Stimulated activated CD8-positive, alpha-beta memory T cell treated with anti-CD3 and anti-CD28 coated beads, Interleukin-15, amount 100 ng/mL, for 1 hour (primary cell): ENCODE data around the gene RBM20.

Experiments
- DNase-seq: peaks from one replicate; pipeline ENCODE4 v3.0.0-alpha.2; 2020; ENCODE audit warnings: low read depth

The RBM20 gene

DNA sequence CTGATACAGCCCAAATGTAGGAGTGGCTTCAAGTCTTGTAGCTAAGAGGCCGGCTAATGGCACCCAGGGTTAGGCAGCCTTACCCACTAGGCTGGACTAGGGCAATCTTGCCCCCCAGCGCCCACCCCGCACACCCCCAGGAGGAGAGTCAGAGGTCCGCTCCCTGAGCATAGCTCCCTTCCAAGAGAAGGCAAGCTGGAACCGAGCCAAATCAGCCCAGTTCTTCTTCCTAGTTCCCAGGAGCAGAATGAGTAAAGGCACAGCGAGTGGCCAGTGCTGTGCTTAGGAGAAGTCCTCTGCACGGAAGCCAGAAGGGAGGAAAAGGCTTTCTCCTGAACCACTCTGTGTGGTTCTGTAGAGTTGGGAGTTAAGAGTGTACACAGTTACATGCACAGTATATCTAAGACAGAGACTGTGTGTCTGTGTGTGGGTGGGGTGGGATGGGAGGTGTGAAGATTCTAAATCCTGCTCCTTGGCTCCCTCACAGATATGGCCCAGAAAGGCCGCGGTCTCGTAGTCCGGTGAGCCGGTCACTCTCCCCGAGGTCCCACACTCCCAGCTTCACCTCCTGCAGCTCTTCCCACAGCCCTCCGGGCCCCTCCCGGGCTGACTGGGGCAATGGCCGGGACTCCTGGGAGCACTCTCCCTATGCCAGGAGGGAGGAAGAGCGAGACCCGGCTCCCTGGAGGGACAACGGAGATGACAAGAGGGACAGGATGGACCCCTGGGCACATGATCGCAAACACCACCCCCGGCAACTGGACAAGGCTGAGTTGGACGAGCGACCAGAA is 167.8 kb downstream of the RBM20 start:
- DNase-seq: no peak

DNA sequence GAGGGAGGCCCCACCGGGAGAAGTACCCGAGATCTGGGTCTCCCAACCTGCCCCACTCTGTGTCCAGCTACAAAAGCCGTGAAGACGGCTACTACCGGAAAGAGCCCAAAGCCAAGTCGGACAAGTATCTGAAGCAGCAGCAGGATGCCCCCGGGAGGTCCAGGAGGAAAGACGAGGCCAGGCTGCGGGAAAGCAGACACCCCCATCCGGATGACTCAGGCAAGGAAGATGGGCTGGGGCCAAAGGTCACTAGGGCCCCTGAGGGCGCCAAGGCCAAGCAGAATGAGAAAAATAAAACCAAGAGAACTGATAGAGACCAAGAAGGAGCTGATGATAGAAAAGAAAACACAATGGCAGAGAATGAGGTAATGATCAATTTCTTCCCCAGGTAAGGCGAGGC is 168.4 kb downstream of the RBM20 start:
- DNase-seq: no peak

- no peak for DNase-seq
Observed at GRCh38 chr10:110813743-110814472, 169.8 kb downstream of the RBM20 start.

DNA sequence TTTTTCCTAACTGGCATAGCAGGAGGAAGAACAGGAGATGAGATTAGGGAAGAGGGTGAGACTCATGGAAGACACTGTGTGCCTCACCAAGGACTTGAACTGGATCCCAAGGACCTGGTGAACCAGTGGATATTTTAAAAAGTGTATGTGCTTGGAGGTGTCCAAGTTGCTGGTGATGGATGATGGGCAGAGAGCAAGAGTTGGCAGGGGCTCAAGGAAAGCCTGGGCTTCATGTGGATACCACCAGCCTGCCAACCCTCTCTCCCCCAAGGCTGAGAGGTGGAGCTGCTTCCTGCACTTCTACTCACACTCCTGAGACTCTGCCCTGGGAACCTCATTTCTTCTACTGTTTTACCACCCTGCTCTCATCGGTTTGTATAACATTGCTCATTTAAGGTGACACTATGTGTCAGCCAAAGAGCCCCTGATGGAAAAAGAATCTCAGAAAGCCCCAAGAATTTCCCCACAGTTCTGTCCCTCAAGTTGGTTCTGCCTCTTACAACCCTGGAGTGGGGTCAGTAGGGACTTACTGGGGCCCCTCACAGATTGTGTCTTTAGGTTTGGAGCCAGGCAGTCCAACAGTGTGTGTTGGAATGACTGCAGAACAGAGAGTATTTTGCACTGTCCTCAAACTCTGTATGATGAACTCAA is 171.3 kb downstream of the RBM20 start:
- DNase-seq: no peak

DNA sequence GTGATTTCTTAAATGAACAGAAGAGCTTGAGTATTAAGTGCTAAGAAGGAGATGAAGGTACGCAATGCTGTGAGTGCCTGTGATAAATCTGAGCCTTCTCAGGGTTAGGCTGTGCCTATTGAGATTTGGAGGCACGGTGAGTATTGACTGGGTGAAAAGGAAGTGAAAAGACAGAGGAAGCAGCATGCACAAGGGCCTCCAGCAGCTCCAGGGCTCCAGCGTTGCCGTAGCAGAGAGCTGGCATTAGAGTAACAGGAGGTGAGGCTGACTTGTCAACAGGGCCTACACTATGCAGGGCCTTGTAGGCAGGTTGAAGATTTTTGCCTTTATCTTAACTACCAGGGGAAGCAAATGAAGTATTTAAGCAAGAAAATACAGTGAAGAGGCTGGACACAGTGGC is 173.5 kb downstream of the RBM20 start:
- DNase-seq: no peak

GRCh38 chr10:110818311-110819256 is 174.4 kb downstream of the RBM20 start:
- no peak for DNase-seq

DNA sequence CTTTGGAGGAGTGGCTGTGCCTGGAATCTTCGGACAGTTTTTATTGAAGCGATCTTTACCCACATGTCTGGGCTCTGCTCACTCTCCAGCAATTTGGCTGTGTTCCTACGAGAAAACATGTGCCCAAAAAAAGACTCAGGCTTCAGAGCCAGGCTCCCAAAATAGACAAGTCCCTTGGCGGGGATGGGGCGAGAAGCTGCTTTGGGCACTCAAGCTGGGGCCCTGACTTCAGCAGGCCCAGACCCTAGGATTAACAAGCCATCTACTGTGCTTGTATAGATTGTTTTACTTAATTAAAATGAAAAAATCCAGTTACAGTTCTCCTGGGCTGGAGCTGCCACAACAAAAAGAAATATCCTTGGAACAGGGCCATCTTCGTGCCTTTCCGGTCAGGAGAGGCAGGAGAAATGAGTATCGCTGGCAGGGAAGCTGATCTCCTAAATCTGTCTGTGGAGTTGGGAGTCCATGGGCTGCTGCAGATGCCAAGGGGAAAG is 176.2 kb downstream of the RBM20 start:
- DNase-seq: no peak

DNA sequence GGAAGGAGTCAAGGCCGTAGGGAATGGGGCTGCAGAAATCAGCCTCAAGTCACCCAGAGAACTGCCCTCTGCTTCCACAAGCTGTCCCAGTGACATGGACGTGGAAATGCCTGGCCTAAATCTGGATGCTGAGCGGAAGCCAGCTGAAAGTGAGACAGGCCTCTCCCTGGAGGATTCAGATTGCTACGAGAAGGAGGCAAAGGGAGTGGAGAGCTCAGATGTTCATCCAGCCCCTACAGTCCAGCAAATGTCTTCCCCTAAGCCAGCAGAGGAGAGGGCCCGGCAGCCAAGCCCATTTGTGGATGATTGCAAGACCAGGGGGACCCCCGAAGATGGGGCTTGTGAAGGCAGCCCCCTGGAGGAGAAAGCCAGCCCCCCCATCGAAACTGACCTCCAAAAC is 177.4 kb downstream of the RBM20 start:
- DNase-seq: no peak

DNA sequence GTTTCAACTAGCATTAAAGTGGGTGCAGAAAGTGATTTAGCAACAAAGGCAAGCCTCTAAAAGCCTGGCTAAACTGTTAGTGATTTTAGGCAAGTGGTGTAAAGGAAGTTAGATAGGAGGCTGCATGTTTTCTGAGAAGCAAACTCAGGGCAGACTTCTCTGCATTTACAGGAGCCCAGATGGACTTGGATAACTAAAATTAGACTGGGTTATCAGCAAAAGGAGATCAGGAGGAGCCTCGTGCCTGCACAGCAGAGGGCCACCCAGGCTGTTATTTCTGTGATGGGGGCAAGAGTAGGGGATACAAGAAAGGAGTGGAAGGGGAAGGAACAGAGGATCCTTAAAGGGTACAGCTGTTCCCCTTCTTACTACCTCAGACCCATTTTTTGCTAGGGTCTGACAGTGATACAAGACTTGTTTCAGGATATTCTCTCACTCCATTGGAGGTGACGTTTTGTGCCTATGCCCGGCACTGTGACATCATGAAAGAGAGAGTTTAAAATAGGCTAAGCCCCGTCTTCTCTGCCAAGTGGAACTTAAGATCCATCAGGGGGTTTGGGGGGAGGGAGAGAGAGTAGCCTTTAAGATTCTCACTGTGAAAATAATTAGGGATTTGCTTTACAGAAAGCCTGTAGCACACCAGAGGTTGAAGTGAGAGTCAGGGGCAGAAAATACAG is 178.0 kb downstream of the RBM20 start:
- DNase-seq: no peak

DNA sequence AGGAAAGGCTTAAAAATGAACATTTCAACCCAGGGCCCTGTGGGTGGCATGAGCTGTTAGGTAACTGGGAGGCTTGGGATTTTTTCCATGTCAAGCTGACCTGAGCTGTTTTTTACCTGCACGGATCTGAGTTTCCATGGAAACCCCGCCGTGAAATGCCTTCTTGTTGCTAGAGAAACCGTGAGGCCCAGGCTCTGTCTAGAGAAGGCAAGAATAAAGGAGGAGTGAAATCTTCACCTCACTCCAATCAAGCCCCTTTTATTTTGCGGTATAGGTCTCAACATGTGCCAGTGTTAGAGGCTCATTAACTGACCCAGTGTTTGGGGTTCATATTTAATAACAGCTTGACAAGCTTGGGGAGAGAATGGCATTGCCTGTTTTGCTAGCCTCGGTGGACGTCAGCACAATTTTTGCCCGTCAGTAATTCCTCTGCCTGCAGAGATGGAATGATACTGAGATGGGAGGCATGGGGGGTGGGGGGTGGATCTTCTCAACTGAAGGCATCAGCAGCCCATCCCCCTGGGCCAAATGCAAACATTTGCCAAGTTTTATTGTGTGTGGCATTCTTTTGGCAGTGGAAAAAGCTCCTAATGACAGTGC is 178.7 kb downstream of the RBM20 start:
- DNase-seq: no peak

GRCh38 chr10:110824152-110824441 is 180.0 kb downstream of the RBM20 start:
- DNase-seq: no peak

DNA sequence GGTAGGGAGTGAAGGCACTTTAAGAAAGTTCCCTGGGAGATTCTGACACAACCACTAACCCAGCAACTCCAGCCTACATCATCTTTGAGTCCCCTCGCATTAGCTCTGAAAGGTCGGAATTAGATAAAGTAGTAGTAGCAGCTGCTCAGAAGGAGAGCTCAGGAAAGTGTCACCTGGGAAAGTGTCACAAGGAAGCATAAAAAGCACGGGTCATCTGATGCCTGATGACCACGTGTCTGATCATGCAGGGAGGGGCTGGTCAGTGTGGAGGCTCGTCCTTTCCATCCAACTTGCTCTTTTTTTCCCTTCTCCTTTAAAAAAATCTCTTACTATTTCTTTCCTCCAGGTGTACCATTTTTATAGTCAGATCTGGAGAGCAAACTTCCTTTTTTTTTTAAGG is 180.5 kb downstream of the RBM20 start:
- no peak for DNase-seq

- no peak for DNase-seq
Observed at GRCh38 chr10:110825508-110825907, 181.4 kb downstream of the RBM20 start.

DNA sequence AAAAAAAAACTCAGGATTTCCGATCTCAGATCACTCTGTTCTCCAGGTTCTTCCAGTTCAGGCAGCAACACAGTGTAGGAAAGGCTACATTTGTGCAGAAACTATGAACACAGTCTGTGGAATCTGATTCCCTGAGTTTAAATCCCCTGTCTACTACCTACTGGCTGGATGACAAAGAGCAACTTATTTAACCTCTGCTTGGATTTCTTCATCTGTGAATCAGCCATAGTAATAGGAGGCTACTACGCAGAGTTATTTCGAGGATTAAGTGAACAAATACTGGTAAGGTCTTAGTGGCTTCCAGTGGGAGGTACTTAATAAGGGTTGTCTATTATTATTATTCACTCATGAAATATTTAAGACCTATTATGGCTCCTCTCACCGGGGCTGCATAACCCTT is 183.3 kb downstream of the RBM20 start:
- DNase-seq: no peak

DNA sequence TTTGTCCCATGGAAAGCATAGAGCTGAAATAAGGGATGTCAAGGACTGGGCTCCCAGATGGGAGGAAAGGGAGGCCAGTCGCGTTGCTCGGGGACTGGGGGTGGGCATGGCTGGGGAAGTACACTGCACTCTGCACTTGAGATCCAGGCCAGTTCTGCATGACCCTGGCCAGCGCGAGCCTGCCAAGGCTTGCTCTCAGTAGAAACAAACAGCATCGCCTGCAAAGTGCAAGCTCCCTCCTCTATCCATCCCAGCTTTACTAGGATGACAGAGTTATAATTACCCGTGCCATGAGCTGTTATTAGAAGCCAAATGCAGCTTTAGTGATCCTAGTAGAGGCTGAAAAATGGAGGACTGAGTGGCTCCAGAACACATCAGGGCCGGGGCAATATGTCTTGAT is 183.7 kb downstream of the RBM20 start:
- no peak for DNase-seq

DNA sequence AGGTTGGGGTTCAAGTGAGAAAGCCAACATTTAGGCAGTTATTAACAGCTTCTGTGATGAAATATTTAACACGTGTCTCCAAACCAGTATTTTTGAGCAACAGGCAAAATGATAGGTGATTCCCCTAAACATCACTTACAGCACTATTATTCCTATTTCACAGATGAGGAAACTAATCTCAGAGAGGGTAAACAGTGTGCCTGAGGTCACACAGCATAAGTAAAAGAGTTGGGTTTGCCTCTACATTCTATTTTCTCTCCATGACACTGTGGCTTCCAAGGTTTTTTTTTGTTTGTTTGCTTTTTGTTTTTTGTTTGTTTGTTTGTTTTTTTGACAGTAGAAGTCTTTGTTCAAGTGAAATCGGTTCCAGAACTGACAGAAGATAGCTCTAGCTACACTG is 184.4 kb downstream of the RBM20 start:
- DNase-seq: no peak

DNA sequence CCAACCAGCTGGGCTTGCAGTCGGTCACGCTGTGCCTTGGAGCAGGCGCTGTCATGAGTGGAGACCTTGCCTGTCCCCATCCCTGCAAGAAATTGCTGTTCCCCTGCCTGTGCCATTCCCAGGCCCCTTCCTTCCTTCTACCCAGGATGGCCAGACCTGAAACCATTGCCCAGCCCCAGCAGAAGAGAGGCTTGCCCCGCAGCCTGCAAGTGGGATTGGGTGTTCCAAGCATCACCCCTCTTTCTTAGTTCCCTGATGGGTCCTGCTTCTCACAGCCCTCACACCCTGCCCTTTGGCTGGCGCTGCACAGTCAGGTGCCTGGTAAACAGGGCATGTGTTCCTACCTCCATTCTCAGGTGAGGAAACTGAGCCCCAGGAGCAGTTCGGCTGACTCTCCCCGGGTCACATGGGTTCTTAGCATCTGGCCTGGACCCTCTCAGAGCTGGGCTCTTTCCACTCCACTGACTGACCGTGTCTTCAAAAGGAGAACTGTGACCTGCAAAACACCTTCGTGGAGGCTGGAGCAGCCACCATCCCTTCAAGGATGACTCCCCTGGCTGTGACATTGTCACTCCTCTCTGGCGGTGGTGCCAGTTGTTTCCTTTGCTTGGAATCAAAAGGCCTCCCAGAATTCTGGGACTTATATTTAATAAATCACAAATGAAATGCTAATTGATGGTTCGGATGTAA is 185.7 kb downstream of the RBM20 start:
- DNase-seq: no peak

DNA sequence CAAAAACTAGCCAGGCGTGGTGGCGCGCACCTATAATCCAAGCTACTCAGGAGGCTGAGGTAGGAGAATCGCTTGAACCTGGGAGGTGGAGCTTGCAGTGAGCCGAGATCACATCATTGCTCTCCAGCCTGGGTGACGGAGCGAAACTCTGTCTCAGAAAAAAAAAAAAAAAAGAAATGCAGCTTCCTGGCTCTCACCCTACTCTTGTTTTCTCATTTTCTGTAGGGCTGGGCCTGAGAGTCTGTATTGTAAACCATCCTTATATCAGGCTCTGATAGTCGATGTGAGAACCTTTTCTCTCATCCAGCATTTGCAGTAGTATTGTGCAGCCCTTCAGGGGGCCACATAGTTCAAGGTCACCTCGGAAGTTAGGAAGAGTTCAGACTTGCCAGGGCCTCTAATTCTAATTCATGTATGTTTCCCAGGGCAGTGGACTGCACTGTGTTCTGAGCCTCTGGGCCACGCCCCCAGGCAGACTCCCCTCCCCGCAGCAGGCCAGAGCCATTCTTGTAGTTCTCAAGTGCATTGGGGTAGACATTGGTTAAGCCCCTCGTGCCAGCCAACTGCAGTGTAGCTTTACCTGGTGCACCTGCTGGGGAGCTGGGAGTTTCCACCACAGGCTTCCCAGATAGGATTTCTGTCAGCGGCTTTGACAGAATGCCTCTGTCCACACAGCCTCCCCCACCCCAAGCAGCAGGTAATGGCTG is 189.3 kb downstream of the RBM20 start:
- no peak for DNase-seq

DNA sequence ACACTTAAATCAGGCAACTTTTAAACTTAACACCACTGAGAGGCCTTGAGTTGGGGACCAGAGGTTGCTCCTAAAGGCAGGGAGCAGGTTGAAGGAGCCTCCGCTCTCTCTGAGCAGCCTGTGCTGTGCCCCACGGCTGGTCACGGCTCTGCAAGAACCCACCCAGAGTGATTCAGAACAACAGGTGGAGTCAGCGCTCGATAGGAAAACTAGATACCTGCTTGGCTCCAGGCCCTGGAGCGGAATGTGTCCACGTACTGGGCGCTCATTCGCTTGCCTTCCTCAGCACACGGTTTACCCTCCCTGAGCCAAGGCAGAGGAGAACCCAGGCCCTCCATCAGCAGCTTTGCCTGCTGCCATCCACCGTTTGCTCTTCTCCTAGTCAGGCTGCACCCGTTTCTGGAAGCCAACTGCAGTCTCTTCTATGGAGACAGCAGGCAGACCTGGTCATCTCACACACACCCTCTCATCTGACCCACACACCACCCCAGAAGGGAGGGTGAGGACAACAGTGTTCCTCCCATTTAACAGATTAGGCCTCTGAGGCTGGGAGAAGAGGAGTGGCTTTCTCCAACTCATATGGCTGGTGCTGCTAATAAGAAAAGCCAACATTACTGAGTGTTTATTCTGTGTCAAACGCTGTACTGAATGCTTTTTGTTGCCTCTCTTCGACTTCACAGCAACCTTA is 189.9 kb downstream of the RBM20 start:
- no peak for DNase-seq
